Endothelial cell of umbilical vein (primary cell): ENCODE measurements around the gene LRRC32. TPM values are rescaled to one million over a fixed set of nuclear protein-coding genes. Genes with fewer than 3 reads are reported as not detected.

Source experiments
- BruUV-seq: library from RNA; stranded (reverse); fragments of 400-500 nt; replicated peaks from 2 replicates; lab custom pipeline; 2021; lab: Mats Ljungman, UMichigan
- CTCF ChIA-PET: fragments of 300-600, 350-600 bp; sonication (Branson Sonifier 250); formaldehyde crosslinking; loops from one replicate; lab custom pipeline; 2021; ENCODE audit warnings: antibody characterized with exemption, inconsistent platforms; lab: Charles Lee
- POLR2A ChIA-PET: fragments of 300-600, 350-600 bp; sonication (Branson Sonifier 250); formaldehyde crosslinking; loops from one replicate; lab custom pipeline; 2021; ENCODE audit warnings: antibody characterized with exemption, inconsistent platforms; lab: Charles Lee
- DNase-seq: peaks from one replicate; pipeline ENCODE4 v3.0.0-alpha.2; 2011; ENCODE audit warnings: low read depth, low spot score
- FAIRE-seq: peaks from 2 replicates; lab custom pipeline; 2011; peaks lifted over from hg19 to GRCh38; lab: Jason Lieb, UNC
- H2AFZ ChIP-seq: 2 replicates; pipeline ENCODE4 v1.6.0; 2012; ENCODE audit warnings: low read depth, low read length, control low read depth, inconsistent platforms
- H3K27ac ChIP-seq: 2 replicates; pipeline ENCODE4 v1.5.1; 2011; ENCODE audit warnings: low read depth, mild to moderate bottlenecking, control low read depth, low read length, moderate library complexity; ENCODE audit not compliant: insufficient read depth
- H3K27me3 ChIP-seq, 2 experiments: 2 replicates each; pipeline versions ENCODE4 v1.6.0 to v1.6.1; 2011; ENCODE audit warnings: low read length in 2 of 2, mixed read lengths in 1 of 2; ENCODE audit not compliant: control insufficient read depth in 2 of 2, insufficient read depth in 2 of 2
- H3K36me3 ChIP-seq, 2 experiments: 2 replicates in 1 of 2; 3 replicates in 1 of 2; pipeline ENCODE4 v1.5.1; 2011; ENCODE audit warnings: low read length in 2 of 2, mild to moderate bottlenecking in 1 of 2, moderate library complexity in 1 of 2; ENCODE audit not compliant: control insufficient read depth in 2 of 2, insufficient read depth in 2 of 2; ENCODE audit errors: extremely low read depth in 1 of 2
- H3K4me1 ChIP-seq: 3 replicates; pipeline ENCODE4 v1.5.1; 2011; ENCODE audit warnings: mild to moderate bottlenecking, low read length; ENCODE audit not compliant: control insufficient read depth, insufficient read depth; ENCODE audit errors: extremely low read depth
- H3K4me2 ChIP-seq: 2 replicates; pipeline ENCODE4 v1.6.1; 2011; ENCODE audit warnings: low read length, control low read depth, mixed read lengths; ENCODE audit not compliant: insufficient read depth
- H3K4me3 ChIP-seq, 3 experiments: fragments of 200-600 bp in 1 of 3; sonication (generic), shearing (Covaris generic) in 1 of 3; replicated peaks in 1 of 3; 2 replicates each; pipeline ENCODE4 v1.5.1; 2011 to 2016; ENCODE audit warnings: control low read depth in 3 of 3, low read length in 3 of 3, mild to moderate bottlenecking in 2 of 3, inconsistent platforms in 1 of 3, low read depth in 1 of 3, moderate library complexity in 1 of 3; ENCODE audit not compliant: insufficient read depth in 1 of 3
- H3K79me2 ChIP-seq: 2 replicates; pipeline ENCODE4 v1.6.0; 2012; ENCODE audit warnings: low read length, inconsistent platforms; ENCODE audit not compliant: control insufficient read depth, insufficient read depth
- H3K9ac ChIP-seq: replicated peaks from 2 replicates; pipeline ENCODE3; 2011; ENCODE audit warnings: low read length, control low read depth; ENCODE audit not compliant: insufficient read depth; ENCODE audit errors: extremely low read depth
- H3K9me1 ChIP-seq: replicated peaks from 3 replicates; pipeline ENCODE4 v1.6.0; 2011; ENCODE audit warnings: mild to moderate bottlenecking, low read length; ENCODE audit not compliant: control insufficient read depth, insufficient read depth; ENCODE audit errors: extremely low read depth
- H3K9me3 ChIP-seq: replicated peaks from 2 replicates; pipeline ENCODE4 v1.5.1; 2012; ENCODE audit warnings: low read length, inconsistent platforms; ENCODE audit not compliant: control insufficient read depth, insufficient read depth
- H4K20me1 ChIP-seq: replicated peaks from 2 replicates; pipeline ENCODE3; 2011; ENCODE audit warnings: mild to moderate bottlenecking, low read length; ENCODE audit not compliant: control insufficient read depth, insufficient read depth; ENCODE audit errors: extremely low read depth
- EZH2 ChIP-seq: IDR thresholded peaks from 2 replicates; pipeline ENCODE4 v1.6.1; 2012; ENCODE audit warnings: borderline replicate concordance, low read depth, mild to moderate bottlenecking, moderate library complexity, low read length, inconsistent platforms; ENCODE audit not compliant: severe bottlenecking
- FOS ChIP-seq: IDR thresholded peaks from 2 replicates; pipeline ENCODE4 v1.6.1; 2011; ENCODE audit warnings: mild to moderate bottlenecking, low read length, moderate library complexity, borderline replicate concordance; ENCODE audit not compliant: insufficient read depth
- GATA2 ChIP-seq: IDR thresholded peaks from 2 replicates; pipeline ENCODE4 v1.7.0; 2011; ENCODE audit warnings: low read depth, mild to moderate bottlenecking, moderate library complexity, mixed read lengths, low read length; ENCODE audit not compliant: insufficient read length, insufficient read depth
- JUN ChIP-seq: IDR thresholded peaks from 2 replicates; pipeline ENCODE4 v1.6.1; 2011; ENCODE audit warnings: borderline replicate concordance, low read depth; ENCODE audit not compliant: insufficient read length, insufficient read depth
- MYC ChIP-seq: IDR thresholded peaks from one replicate; pipeline ENCODE4 v1.6.1; 2011; ENCODE audit warnings: mild to moderate bottlenecking, low read depth, low read length
- POLR2A ChIP-seq: IDR thresholded peaks from 2 replicates; pipeline ENCODE4 v1.6.1; 2012; ENCODE audit warnings: low read depth, mild to moderate bottlenecking, control low read depth, low read length
- POLR2AphosphoS5 ChIP-seq: IDR thresholded peaks from 2 replicates; pipeline ENCODE4 v1.6.1; 2012; ENCODE audit warnings: low read depth, mild to moderate bottlenecking, control low read depth, low read length, moderate library complexity; ENCODE audit not compliant: insufficient read depth
- dilution Hi-C: fragments of 300-500 bp; cut with MboI; formaldehyde crosslinking; loops from one replicate; pipeline ENCODE4 v1.15.0; 2019; ENCODE audit warnings: low sequenced_read_pairs; ENCODE audit not compliant: extremely low pct_ligation_motif_present
- intact Hi-C: fragments of 100-400 bp; cut with micrococcal nuclease; formaldehyde crosslinking; loops from one replicate; pipeline ENCODE4 v1.10.0; 2022
- polyA plus RNA-seq, 4 experiments: library from polyadenylated mRNA; depleted of rRNA in 3 of 4; stranded (reverse) in 3 of 4; unstranded in 1 of 4; fragments of >200 nt; gene quantifications; 2 replicates each; pipeline versions ENCODE4 v1.2.1 to v1.2.3, GENCODE V29; 2011 to 2012; ENCODE audit warnings: missing spikeins in 1 of 4
- total RNA-seq: library from RNA; stranded (reverse); gene quantifications from 2 replicates; pipeline ENCODE4 v1.2.3, GENCODE V29; 2021
- TF ChIP-seq, protein P1 (sequence below), 2 donors: IDR thresholded peaks; 1 replicate in 1 of 2; 2 replicates in 1 of 2; pipeline ENCODE4 v1.5.1; 2011; ENCODE audit warnings: low read length in 2 of 2, mild to moderate bottlenecking in 2 of 2, moderate library complexity in 2 of 2, control low read depth in 1 of 2, inconsistent platforms in 1 of 2, low read depth in 1 of 2; ENCODE audit not compliant: insufficient read depth in 1 of 2; ENCODE audit errors: extremely low read depth in 1 of 2
- TF ChIP-seq, protein P2 (sequence below): IDR thresholded peaks from 2 replicates; pipeline ENCODE4 v1.6.1; 2011; ENCODE audit not compliant: insufficient read depth, insufficient read length

Gene LRRC32
- total and polyA plus RNA-seq, 2 donors (not counting 3 experiments of a cell fraction or from before 2014, with no cell fraction given) = 77.2 to 117 TPM

DNA sequence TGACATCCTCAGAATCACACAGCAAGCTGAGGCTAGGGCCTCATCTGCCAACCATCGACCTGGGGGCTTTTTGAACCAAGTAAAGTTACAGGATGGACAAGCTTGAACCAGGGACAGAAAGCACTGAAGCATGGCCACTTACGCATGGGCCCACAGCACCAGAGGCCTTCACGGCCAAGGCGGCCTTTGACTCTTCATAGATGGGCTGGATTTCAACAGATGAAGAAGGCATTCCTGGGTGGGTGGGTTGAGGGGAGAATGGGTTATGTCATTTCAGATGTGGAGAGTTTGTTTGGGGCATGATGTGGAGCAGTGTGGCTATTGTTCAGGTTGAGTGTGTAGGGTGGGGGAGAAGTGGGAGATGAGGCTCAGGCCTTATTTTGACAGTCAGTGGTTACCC is 60.2 kb downstream of the LRRC32 start:
- no peaks in the 10 kb centered on the region for H3K36me3 ChIP-seq
- no peak overlapping the region for H3K4me2 ChIP-seq
- H3K27ac ChIP-seq = no peak overlapping the region
- POLR2A ChIA-PET = no interaction called here
- H3K27me3 ChIP-seq = no peaks in the 10 kb centered on the region
- DNase-seq (no peak), FAIRE-seq (no peak)
- H3K4me1 ChIP-seq = peaks cover 11% of the 10 kb centered on the region
- H4K20me1 ChIP-seq = no peaks in the 10 kb centered on the region
- H2AFZ ChIP-seq = no peak overlapping the region
- no peaks in the 10 kb centered on the region for H3K79me2 ChIP-seq
- no TSS peak for BruUV-seq
- no peaks in the 10 kb centered on the region for H3K9me3 ChIP-seq
- intact Hi-C loops (no loop called here), dilution Hi-C loops (no loop called here)
- H3K9me1 ChIP-seq = no peaks in the 10 kb centered on the region
- CTCF ChIA-PET = interaction anchor here (1.2 kb wide), 2 partner anchors 12 to 31 kb away, joined by 3 to 4 read pairs; no protein-coding TSS in a partner anchor
- TF ChIP-seq, protein P1, sequence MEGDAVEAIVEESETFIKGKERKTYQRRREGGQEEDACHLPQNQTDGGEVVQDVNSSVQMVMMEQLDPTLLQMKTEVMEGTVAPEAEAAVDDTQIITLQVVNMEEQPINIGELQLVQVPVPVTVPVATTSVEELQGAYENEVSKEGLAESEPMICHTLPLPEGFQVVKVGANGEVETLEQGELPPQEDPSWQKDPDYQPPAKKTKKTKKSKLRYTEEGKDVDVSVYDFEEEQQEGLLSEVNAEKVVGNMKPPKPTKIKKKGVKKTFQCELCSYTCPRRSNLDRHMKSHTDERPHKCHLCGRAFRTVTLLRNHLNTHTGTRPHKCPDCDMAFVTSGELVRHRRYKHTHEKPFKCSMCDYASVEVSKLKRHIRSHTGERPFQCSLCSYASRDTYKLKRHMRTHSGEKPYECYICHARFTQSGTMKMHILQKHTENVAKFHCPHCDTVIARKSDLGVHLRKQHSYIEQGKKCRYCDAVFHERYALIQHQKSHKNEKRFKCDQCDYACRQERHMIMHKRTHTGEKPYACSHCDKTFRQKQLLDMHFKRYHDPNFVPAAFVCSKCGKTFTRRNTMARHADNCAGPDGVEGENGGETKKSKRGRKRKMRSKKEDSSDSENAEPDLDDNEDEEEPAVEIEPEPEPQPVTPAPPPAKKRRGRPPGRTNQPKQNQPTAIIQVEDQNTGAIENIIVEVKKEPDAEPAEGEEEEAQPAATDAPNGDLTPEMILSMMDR (IDR thresholded peaks at IDR 0.05; ENCODE audit: extremely low read depth in 1 of 2, insufficient read depth in 1 of 2, low read depth in 1 of 2, low read length in 2 of 2) = no peak
- no peak for TF ChIP-seq POLR2AphosphoS5
- no peak for TF ChIP-seq POLR2A
- TF ChIP-seq EZH2 = no peak
- TF ChIP-seq JUN = no peak
- TF ChIP-seq, protein P2, sequence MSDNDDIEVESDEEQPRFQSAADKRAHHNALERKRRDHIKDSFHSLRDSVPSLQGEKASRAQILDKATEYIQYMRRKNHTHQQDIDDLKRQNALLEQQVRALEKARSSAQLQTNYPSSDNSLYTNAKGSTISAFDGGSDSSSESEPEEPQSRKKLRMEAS = no peak
- TF ChIP-seq GATA2 = no peak
- no peak for TF ChIP-seq FOS
- no peak for TF ChIP-seq MYC
- H3K9ac ChIP-seq = no peak overlapping the region
- no peak overlapping the region for H3K4me3 ChIP-seq
